Measurements from ENCODE around the gene DCAKD. TPM values are rescaled to one million over a fixed set of nuclear protein-coding genes. Genes with fewer than 3 reads are reported as not detected.

The DCAKD gene
- total RNA-seq, 1 experiment from 2014 or later, result 15.1 TPM

- Mint-ChIP-seq H3K36me3 (ENCODE audit: insufficient read depth, unreplicated experiment) (peaks cover 85% of the 10 kb centered on the region), H3K9me3 (ENCODE audit: unreplicated experiment) (no peaks in the 10 kb centered on the region), H3K27me3 (ENCODE audit: insufficient read depth, unreplicated experiment) (no peaks in the 10 kb centered on the region), H3K27ac (ENCODE audit: unreplicated experiment) (no peak overlapping the region), H3K4me1 (ENCODE audit: low read depth, unreplicated experiment) (no peaks in the 10 kb centered on the region), H3K4me3 (ENCODE audit: unreplicated experiment) (no peak overlapping the region)
- intact Hi-C loops (cut with micrococcal nuclease; ENCODE audit: unreplicated experiment), result no loop called here
- Histone ChIP-seq H3K4me3 (ENCODE audit: low read depth, low read length) (no peak overlapping the region), H3K36me3 (ENCODE audit: control insufficient read depth, insufficient read depth, low read length) (peaks cover 3% of the 10 kb centered on the region), H3K27me3 (replicated peaks; ENCODE audit: control insufficient read depth, insufficient read depth, low read length) (no peaks in the 10 kb centered on the region), H3K4me1 (no peaks in the 10 kb centered on the region), H3K9me3 (no peaks in the 10 kb centered on the region)
- no peak for DNase-seq
- BruUV-seq (replicated peaks), result no TSS peak
- CTCF ChIA-PET, result interaction anchor here (0.7 to 1.3 kb wide), 2 partner anchors 48 to 134 kb away, joined by 3 to 4 read pairs; partner anchors contain the start of gene ACBD4
- TF ChIP-seq CTCF (IDR thresholded peaks at IDR 0.05; ENCODE audit: insufficient read depth in 1 of 2, low read depth in 1 of 2, low read length in 1 of 2, severe bottlenecking in 1 of 2, unreplicated experiment in 1 of 2), result no peak
- POLR2A ChIA-PET, result no interaction called here
These were observed 36.1 kb upstream of the DCAKD start for GRCh38 chr17:45087504-45087975.

GRCh38 chr17:45086865-45087503 is 35.6 kb upstream of the DCAKD start:
- Mint-ChIP-seq H3K27ac (ENCODE audit: unreplicated experiment) (no peak overlapping the region), H3K27me3 (ENCODE audit: insufficient read depth, unreplicated experiment) (no peaks in the 10 kb centered on the region), H3K36me3 (ENCODE audit: insufficient read depth, unreplicated experiment) (peaks cover 84% of the 10 kb centered on the region), H3K9me3 (ENCODE audit: unreplicated experiment) (no peaks in the 10 kb centered on the region), H3K4me3 (ENCODE audit: unreplicated experiment) (no peak overlapping the region), H3K4me1 (ENCODE audit: low read depth, unreplicated experiment) (no peaks in the 10 kb centered on the region)
- Histone ChIP-seq H3K9me3 (no peaks in the 10 kb centered on the region), H3K4me3 (ENCODE audit: low read depth, low read length) (no peak overlapping the region), H3K4me1 (no peaks in the 10 kb centered on the region), H3K27me3 (replicated peaks; ENCODE audit: control insufficient read depth, insufficient read depth, low read length) (no peaks in the 10 kb centered on the region), H3K36me3 (ENCODE audit: control insufficient read depth, insufficient read depth, low read length) (peaks cover 6% of the 10 kb centered on the region)
- CTCF ChIA-PET, result interaction anchor here (0.7 to 1.3 kb wide), 2 partner anchors 48 to 134 kb away, joined by 3 to 4 read pairs; partner anchors contain the start of gene ACBD4
- BruUV-seq (replicated peaks), result TSS peak; percentile 14
- DNase-seq, result no peak
- TF ChIP-seq CTCF (IDR thresholded peaks at IDR 0.05; ENCODE audit: insufficient read depth in 1 of 2, low read depth in 1 of 2, low read length in 1 of 2, severe bottlenecking in 1 of 2, unreplicated experiment in 1 of 2), result no peak
- intact Hi-C loops (cut with micrococcal nuclease; ENCODE audit: unreplicated experiment), result no loop called here
- POLR2A ChIA-PET, result no interaction called here

- no peaks in the 10 kb centered on the region for H3K9me3 Mint-ChIP-seq (ENCODE audit: unreplicated experiment)
- peaks cover 84% of the 10 kb centered on the region for H3K36me3 Mint-ChIP-seq (ENCODE audit: insufficient read depth, unreplicated experiment)
- DNase-seq, result no peak
- intact Hi-C loops (cut with micrococcal nuclease; ENCODE audit: unreplicated experiment), result no loop called here
- Histone ChIP-seq H3K4me3 (ENCODE audit: low read depth, low read length) (no peak overlapping the region), H3K9me3 (no peaks in the 10 kb centered on the region), H3K36me3 (ENCODE audit: control insufficient read depth, insufficient read depth, low read length) (peaks cover 9% of the 10 kb centered on the region), H3K27me3 (replicated peaks; ENCODE audit: control insufficient read depth, insufficient read depth, low read length) (no peaks in the 10 kb centered on the region), H3K4me1 (no peaks in the 10 kb centered on the region)
- CTCF ChIA-PET, result interaction anchor here (0.7 kb wide), 1 partner anchor 49 kb away, joined by 5 read pairs; the partner anchor contains the start of gene ACBD4
- H3K27me3 Mint-ChIP-seq (ENCODE audit: insufficient read depth, unreplicated experiment), result no peaks in the 10 kb centered on the region
- H3K27ac Mint-ChIP-seq (ENCODE audit: unreplicated experiment), result no peak overlapping the region
- H3K4me3 Mint-ChIP-seq (ENCODE audit: unreplicated experiment), result no peak overlapping the region
- no peaks in the 10 kb centered on the region for H3K4me1 Mint-ChIP-seq (ENCODE audit: low read depth, unreplicated experiment)
- no peak for TF ChIP-seq CTCF (IDR thresholded peaks at IDR 0.05; ENCODE audit: insufficient read depth in 1 of 2, low read depth in 1 of 2, low read length in 1 of 2, severe bottlenecking in 1 of 2, unreplicated experiment in 1 of 2)
- POLR2A ChIA-PET, result no interaction called here
- no TSS peak for BruUV-seq (replicated peaks)
These were observed 35.0 kb upstream of the DCAKD start for GRCh38 chr17:45086391-45086790.

Measured in Caco-2 (cell line).